Activated CD4-positive, alpha-beta T cell treated with anti-CD3 and anti-CD28 coated beads for 24 hours (primary cell): ENCODE data around the gene HEBP1.

Source experiments
- DNase-seq, 2 donors: peaks; one replicate each; pipeline ENCODE4 v3.0.0-alpha.2; 2020; ENCODE audit warnings: low read depth in 2 of 2

Gene HEBP1

GRCh38 chr12:12990700-12991468, 9.2 kb downstream of the HEBP1 start:
- DNase-seq = no peak

- no peak for DNase-seq
Measured at GRCh38 chr12:12987421-12987820, 12.6 kb downstream of the HEBP1 start.

GRCh38 chr12:12986775-12987331, 13.2 kb downstream of the HEBP1 start:
- DNase-seq = no peak

GRCh38 chr12:12985817-12986408, 14.2 kb downstream of the HEBP1 start:
- DNase-seq = no peak

- DNase-seq = no peak
Measured at GRCh38 chr12:12984149-12984548, 15.9 kb downstream of the HEBP1 start.

- no peak for DNase-seq
Measured at GRCh38 chr12:12983420-12984035, 16.5 kb downstream of the HEBP1 start.

GRCh38 chr12:12982331-12982730, 17.7 kb downstream of the HEBP1 start:
- DNase-seq = no peak

GRCh38 chr12:12979731-12980259, 20.3 kb downstream of the HEBP1 start:
- no peak for DNase-seq

- no peak for DNase-seq
Measured at GRCh38 chr12:12979126-12979525, 20.9 kb downstream of the HEBP1 start.

GRCh38 chr12:12977231-12977630, 22.8 kb downstream of the HEBP1 start:
- no peak for DNase-seq

- DNase-seq = no peak
Measured at GRCh38 chr12:12976366-12976765, 23.7 kb downstream of the HEBP1 start.

GRCh38 chr12:12975322-12976077, 24.6 kb downstream of the HEBP1 start:
- no peak for DNase-seq

GRCh38 chr12:12974211-12974610, 25.9 kb downstream of the HEBP1 start:
- DNase-seq = no peak

- no peak for DNase-seq
Measured at GRCh38 chr12:12973019-12973418, 27.0 kb downstream of the HEBP1 start.

GRCh38 chr12:12965836-12966235, 34.2 kb downstream of the HEBP1 start:
- no peak for DNase-seq

- no peak for DNase-seq
Measured at GRCh38 chr12:12964255-12964654, 35.8 kb downstream of the HEBP1 start.

GRCh38 chr12:12960639-12961209, 39.3 kb downstream of the HEBP1 start:
- DNase-seq = no peak

- DNase-seq = no peak
Measured at GRCh38 chr12:12958886-12959285, 41.2 kb downstream of the HEBP1 start.

- no peak for DNase-seq
Measured at GRCh38 chr12:12954878-12955625, 45.0 kb downstream of the HEBP1 start.

- DNase-seq = no peak
Measured at GRCh38 chr12:12954356-12954755, 45.7 kb downstream of the HEBP1 start.

GRCh38 chr12:12952036-12952435, 48.0 kb downstream of the HEBP1 start, which contains the start of gene GPRC5D:
TSS of gene GPRC5D (minus strand) at chr12:12952170. CDS start at chr12:12950384, 1,786 bp downstream.
- no peak for DNase-seq
